Activated T-cell treated with anti-CD3 and anti-CD28 coated beads for 4 hours (primary cell): ENCODE results near the gene PAK3.

Experiments
- DNase-seq: peaks from one replicate; pipeline ENCODE4 v3.0.0-alpha.2; 2020

PAK3 gene

DNA sequence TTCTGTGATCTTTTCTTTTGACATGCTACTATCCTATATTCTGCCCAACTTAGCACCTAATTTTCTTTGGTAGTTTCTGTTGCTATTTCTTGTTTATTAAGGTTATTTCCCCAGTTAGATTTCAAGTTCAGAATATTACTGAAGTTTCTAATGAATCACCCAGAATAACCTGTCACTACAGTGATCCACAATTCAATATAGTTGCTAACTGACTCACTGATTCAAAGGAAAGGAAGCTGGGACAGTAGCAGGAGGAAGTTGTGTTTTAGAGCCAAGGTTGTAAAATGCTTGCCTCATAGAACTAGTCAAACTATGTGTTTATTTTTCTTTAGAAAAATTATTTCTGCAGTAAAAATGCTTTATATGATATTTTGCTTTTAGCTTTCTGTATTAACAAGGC, 37.4 kb downstream of the PAK3 start:
- DNase-seq, result no peak

DNA sequence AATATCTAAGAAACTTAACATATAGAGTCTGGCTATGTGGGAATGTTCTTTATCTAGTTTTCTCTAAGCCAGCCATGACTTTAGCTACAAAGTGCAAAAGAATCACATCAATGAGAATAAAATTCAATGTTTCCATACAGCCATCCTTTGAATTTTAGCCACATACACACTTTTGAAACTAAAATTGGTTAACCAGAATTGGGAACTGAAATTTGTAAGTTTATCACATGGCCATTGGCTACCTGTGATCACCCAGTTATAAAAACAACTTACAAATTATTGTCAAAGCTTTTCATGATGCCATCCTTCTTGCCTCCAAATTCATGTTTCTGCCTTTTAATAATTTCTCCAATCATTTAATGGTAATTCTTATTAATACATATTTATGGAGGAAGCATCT, 49.9 kb downstream of the PAK3 start:
- no peak for DNase-seq

- no peak for DNase-seq
Measured at GRCh38 chrX:111151764-111152163, 55.8 kb downstream of the PAK3 start.

DNA sequence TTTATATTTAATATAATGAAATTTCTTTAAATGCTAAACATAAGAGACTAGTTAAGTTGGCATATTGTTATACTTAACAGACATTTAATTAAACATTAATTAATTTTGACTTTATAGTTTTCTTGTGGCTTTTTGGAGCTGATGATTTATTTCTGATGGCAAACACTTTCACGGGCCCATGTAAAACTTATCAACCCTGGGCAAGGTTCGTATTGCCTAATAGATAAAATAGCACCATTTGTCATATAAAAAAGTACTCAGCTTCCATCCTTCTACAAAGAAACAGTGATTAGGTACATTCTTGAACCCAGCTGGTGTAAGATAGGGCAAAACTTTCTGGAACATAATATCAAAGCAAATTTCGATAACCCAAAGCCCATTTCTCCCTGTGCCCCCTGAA, 63.2 kb downstream of the PAK3 start:
- DNase-seq, result no peak

GRCh38 chrX:111164728-111165127, 68.7 kb downstream of the PAK3 start:
- DNase-seq, result no peak

GRCh38 chrX:111165902-111166301, 69.9 kb downstream of the PAK3 start:
- DNase-seq, result no peak

GRCh38 chrX:111167334-111167733, 71.3 kb downstream of the PAK3 start:
- no peak for DNase-seq

DNA sequence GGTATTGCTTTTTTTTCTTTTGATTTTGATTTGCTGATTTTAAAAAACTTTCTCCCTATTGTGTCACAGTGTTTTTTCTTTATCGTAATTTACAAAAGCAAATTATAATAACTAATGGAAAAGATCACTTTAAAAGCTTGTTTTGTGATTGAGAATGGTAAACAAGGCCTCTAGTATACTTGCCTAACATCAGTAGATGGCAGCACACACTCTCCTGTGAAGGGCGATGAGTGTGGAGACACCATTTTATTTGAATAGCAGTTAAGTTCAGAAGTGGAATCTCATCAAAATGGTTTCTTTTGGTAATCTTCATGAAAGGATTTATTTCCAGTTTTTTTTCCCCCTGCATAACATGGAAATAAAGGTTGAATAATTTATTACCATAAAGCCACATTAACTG, 72.3 kb downstream of the PAK3 start:
- no peak for DNase-seq

GRCh38 chrX:111169141-111169540, 73.2 kb downstream of the PAK3 start:
- no peak for DNase-seq

- no peak for DNase-seq
Measured at GRCh38 chrX:111170017-111170416, 74.0 kb downstream of the PAK3 start.

DNA sequence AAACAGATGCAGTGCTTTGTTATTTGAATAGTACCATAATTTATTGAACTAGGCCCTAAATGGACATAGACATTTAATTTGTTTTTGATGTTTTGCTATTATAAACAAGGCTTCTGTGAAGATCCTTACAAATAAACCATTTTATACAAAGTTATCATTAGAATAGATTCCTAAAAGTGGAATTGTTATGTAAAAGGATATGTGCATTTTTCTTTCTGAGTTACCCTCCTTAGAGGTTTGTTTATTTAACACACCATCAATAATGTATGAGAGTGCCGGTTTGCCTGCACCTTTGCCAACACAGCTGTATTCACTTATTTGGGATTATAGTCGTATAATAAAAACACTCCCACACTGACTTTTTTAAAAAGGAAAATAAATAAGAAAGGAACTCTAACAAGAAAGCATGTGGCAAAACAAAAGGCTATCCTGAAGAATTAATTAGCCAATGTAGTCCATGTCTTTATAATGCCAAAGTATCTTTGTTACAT, 84.8 kb downstream of the PAK3 start:
- DNase-seq, result no peak

DNA sequence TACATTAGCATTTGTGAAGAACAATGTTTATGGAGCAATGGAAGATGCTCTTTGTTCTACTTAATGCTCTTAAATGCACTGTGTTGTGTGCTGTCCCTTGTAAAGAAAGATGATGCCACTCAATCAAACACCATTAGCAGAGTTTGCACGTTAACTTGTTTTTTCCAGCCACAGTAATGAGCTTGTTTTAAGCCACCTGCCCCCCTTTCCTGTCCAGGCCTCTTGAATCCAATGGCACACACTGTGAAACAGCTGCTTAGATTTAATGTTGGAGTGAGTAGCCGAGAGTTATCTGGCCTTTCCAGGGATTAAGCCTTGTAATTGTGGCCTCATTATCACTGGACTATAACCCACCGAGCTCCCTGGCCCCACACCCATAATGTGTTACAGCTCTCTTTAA, 86.0 kb downstream of the PAK3 start:
- DNase-seq, result no peak

- DNase-seq, result no peak
Measured at GRCh38 chrX:111182997-111183396, 87.0 kb downstream of the PAK3 start.

DNA sequence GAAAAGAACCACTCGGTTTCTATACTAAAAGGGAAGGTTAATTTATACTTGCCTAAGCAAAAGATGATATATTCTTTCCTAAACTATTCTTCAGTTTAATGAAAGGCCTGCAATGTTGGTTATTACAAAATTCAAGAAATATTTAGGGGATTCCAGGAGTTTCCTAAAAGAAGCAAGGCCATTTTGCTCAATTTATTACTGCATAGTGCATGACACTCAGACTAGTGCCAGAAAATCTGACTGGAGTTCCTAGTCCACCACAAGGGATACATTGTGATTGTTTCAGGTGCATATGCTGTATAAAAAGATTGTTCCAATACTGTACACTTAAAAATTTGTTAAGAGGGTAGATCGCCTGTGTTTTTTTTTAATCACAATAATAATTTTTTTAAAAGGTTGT, 95.6 kb downstream of the PAK3 start:
- no peak for DNase-seq

- DNase-seq, result no peak
Measured at GRCh38 chrX:111199505-111199904, 103.5 kb downstream of the PAK3 start.

DNA sequence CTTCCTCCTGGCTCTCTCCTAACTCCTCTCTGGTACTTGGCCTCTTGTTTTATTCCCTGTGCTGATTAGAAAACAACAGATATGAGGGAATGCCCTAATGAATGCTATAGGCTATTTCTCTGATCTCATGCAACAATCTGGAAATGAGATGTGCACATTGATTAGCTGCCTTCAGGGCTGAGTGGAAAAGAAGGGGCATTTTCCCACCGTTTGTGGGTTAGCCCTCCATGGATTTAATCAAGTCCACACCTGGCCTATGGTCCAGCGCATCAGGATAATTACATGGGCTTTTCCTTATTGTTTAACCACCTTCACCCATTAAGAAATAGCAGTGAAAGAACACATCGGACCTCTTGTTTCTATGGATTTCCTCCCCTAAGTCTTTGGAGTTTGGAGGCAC, 104.3 kb downstream of the PAK3 start:
- no peak for DNase-seq

DNA sequence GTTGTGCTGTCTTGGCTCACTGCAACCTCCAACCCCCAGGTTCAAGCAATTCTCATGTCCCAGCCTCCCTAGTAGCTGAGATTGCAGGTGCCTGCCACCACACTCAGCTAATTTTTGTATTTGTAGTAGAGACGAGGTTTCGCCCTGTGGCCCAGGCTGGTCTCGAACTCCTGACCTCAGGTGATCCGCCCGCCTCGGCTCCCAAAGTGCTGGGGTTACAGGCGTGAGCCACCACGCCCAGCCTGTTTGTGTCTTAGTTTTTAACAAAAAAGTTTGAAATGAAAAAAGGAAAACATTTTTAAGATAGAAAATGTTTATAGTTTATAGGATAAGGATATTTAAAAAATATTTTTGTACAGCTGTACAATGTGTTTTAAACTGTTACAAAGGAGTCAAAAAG, 111.9 kb downstream of the PAK3 start:
- no peak for DNase-seq

- DNase-seq, result no peak
Measured at GRCh38 chrX:111216293-111216801, 120.4 kb downstream of the PAK3 start.

- DNase-seq, result no peak
Measured at GRCh38 chrX:111244235-111244750, 148.3 kb downstream of the PAK3 start.

GRCh38 chrX:111254896-111255693, 159.1 kb downstream of the PAK3 start:
- no peak for DNase-seq

DNA sequence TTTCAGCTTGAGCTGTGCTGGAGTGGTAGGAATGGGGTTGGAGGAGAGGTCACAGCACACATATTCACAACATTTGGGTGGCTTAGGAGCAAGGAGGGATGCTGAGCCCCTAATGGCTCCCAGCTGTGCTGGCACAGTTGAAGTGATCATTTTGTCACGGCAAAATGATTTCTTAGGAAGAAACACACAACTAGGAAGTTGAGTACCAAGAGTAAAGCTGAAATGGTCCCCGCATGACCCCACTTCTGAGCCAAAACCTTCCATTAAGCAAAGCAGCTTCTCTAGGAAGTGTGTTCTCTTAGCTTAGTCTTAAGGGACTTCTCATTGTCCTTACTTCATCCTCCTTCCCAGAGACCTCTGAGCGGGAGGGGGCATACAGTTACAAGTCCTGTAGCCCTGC, 161.7 kb downstream of the PAK3 start:
- DNase-seq, result no peak

- DNase-seq, result no peak
Measured at GRCh38 chrX:111259559-111259958, 163.6 kb downstream of the PAK3 start.

DNA sequence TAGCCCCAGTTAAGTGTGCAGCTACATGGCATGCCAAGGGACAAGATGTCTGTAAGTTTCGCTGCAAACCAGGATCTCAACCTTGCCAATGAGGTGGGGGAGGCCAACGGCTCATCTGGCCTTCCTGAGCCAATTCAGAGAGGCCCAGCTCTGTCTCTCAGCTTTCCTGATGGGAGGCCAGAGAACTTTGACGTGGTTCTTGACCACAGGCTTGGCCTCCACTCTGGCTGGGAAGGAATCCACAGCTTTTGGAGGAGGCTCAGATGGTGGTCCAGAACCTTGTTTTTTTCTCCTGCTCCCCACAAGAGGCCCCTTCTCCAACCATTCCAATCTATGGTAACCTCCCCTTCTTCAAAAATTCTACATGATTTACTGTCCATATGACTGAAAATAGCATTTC, 164.5 kb downstream of the PAK3 start:
- DNase-seq, result no peak

DNA sequence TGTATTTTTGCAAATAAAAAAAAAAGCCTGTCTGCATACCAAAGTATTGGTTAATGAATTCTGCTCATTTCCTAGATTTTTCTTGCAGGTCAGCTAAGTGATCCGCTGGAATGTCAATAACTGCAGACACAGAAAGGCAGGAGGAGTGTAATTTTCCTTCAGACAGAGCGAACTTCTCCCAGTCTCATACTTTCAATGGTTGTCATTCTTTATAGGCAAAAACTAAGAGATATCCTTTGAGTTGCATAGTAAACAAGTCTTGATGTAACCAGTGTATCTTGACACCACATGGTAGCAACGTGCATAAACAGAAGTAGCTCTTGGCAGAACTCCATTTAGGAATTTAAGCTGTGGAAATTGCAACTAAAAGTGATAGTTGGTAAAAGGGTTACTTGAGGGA, 166.1 kb downstream of the PAK3 start:
- DNase-seq, result no peak

GRCh38 chrX:111264385-111264784, 168.4 kb downstream of the PAK3 start:
- no peak for DNase-seq
